Measurements from ENCODE around the gene SLC27A1. TPM values are rescaled to one million over a fixed set of nuclear protein-coding genes. Genes with fewer than 3 reads are reported as not detected.

The SLC27A1 gene
- total RNA-seq, 1 experiment from 2014 or later: 8.6 TPM

GRCh38 chr19:17435218-17435617 lies 35.1 kb upstream of the SLC27A1 start (continued):
- TF ChIP-seq E2F5 (CRISPR knock-in tag; IDR thresholded peaks at IDR 0.05): no peak
- TF ChIP-seq HMGA2 (CRISPR knock-in tag; IDR thresholded peaks at IDR 0.05): no peak
- TF ChIP-seq ZNF121 (CRISPR knock-in tag; IDR thresholded peaks at IDR 0.05): no peak
- no peak for TF ChIP-seq SP1 (CRISPR knock-in tag; conservative IDR thresholded peaks at IDR 0.05)
- no peak for TF ChIP-seq NFATC4 (CRISPR knock-in tag; IDR thresholded peaks at IDR 0.05)
- TF ChIP-seq ZMAT4 (CRISPR knock-in tag; IDR thresholded peaks at IDR 0.05): no peak

- Mint-ChIP-seq H3K4me3 (no peak overlapping the region), H3K36me3 (peaks cover under 1% of the 10 kb centered on the region), H3K27me3 (ENCODE audit: low read depth) (peaks cover 4% of the 10 kb centered on the region), H3K4me1 (no peaks in the 10 kb centered on the region), H3K9me3 (peaks cover 1% of the 10 kb centered on the region), H3K27ac (no peak overlapping the region)
- no peak for DNase-seq (ENCODE audit: low spot score)
- POLR2A ChIA-PET: interaction anchor here (0.8 kb wide), 1 partner anchor 33 kb away, joined by 3 read pairs; no protein-coding TSS in a partner anchor
- CTCF ChIA-PET: interaction anchor here (1.2 to 2.5 kb wide), 2 partner anchors 11 to 17 kb away, joined by 5 to 11 read pairs; partner anchors contain the start of gene MVB12A
- TF ChIP-seq GTF2I (CRISPR knock-in tag; conservative IDR thresholded peaks at IDR 0.05) (peak; percentile 71; the same call in 1 of the 2 replicates), IRF2 (CRISPR knock-in tag; IDR thresholded peaks at IDR 0.05; ENCODE audit: borderline replicate concordance, low read depth) (no peak)
- no peak for ATAC-seq
Measured at GRCh38 chr19:17436094-17436873, 34.0 kb upstream of the SLC27A1 start.

GRCh38 chr19:17436874-17437267 lies 33.5 kb upstream of the SLC27A1 start:
- ATAC-seq (no peak), DNase-seq (ENCODE audit: low spot score) (no peak)
- POLR2A ChIA-PET: interaction anchor here (0.8 kb wide), 1 partner anchor 34 kb away, joined by 3 read pairs; no protein-coding TSS in a partner anchor
- Mint-ChIP-seq H3K27ac (no peak overlapping the region), H3K4me3 (no peak overlapping the region), H3K27me3 (ENCODE audit: low read depth) (peaks cover 8% of the 10 kb centered on the region), H3K4me1 (no peaks in the 10 kb centered on the region), H3K9me3 (peaks cover 7% of the 10 kb centered on the region), H3K36me3 (peaks cover 5% of the 10 kb centered on the region)
- TF ChIP-seq ZNF317 (CRISPR knock-in tag; IDR thresholded peaks at IDR 0.05; ENCODE audit: borderline replicate concordance, low read depth) (no peak), ZNF281 (CRISPR knock-in tag; IDR thresholded peaks at IDR 0.05) (no peak), PREB (CRISPR knock-in tag; IDR thresholded peaks at IDR 0.05; ENCODE audit: borderline replicate concordance) (no peak), MAX (CRISPR knock-in tag; IDR thresholded peaks at IDR 0.05) (no peak), SMAD3 (CRISPR knock-in tag; IDR thresholded peaks at IDR 0.05; ENCODE audit: borderline replicate concordance) (no peak), MXD4 (CRISPR knock-in tag; IDR thresholded peaks at IDR 0.05; ENCODE audit: borderline replicate concordance) (no peak), ELF4 (CRISPR knock-in tag; IDR thresholded peaks at IDR 0.05; ENCODE audit: low read depth) (no peak), FOXP1 (CRISPR knock-in tag; IDR thresholded peaks at IDR 0.05; ENCODE audit: borderline replicate concordance) (no peak), IRF1 (CRISPR knock-in tag; IDR thresholded peaks at IDR 0.05) (no peak)
- TF ChIP-seq, protein P1, sequence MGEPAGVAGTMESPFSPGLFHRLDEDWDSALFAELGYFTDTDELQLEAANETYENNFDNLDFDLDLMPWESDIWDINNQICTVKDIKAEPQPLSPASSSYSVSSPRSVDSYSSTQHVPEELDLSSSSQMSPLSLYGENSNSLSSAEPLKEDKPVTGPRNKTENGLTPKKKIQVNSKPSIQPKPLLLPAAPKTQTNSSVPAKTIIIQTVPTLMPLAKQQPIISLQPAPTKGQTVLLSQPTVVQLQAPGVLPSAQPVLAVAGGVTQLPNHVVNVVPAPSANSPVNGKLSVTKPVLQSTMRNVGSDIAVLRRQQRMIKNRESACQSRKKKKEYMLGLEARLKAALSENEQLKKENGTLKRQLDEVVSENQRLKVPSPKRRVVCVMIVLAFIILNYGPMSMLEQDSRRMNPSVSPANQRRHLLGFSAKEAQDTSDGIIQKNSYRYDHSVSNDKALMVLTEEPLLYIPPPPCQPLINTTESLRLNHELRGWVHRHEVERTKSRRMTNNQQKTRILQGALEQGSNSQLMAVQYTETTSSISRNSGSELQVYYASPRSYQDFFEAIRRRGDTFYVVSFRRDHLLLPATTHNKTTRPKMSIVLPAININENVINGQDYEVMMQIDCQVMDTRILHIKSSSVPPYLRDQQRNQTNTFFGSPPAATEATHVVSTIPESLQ (CRISPR knock-in tag; IDR thresholded peaks at IDR 0.05): no peak
- CTCF ChIA-PET: interaction anchor here (1.2 to 2.5 kb wide), 2 partner anchors 12 to 17 kb away, joined by 5 to 11 read pairs; partner anchors contain the start of gene MVB12A

All from WTC11 (cell line).